Osteoblast (primary cell): ENCODE measurements around the gene CNN2. TPM values are rescaled to one million over a fixed set of nuclear protein-coding genes. Genes with fewer than 3 reads are reported as not detected.

Experiments
- DNase-seq: peaks from one replicate; pipeline ENCODE4 v3.0.0; 2011; ENCODE audit warnings: low spot score, mixed read lengths; ENCODE audit not compliant: insufficient read length; ENCODE audit errors: missing footprints
- H2AFZ ChIP-seq: 2 replicates; pipeline ENCODE4 v1.6.0; 2011; ENCODE audit warnings: mild to moderate bottlenecking, low read length
- H3K27ac ChIP-seq: 2 replicates; pipeline ENCODE4 v1.5.1; 2011; ENCODE audit warnings: mild to moderate bottlenecking, low read depth, low read length, moderate library complexity
- H3K27me3 ChIP-seq: 2 replicates; pipeline ENCODE4 v1.6.0; 2012; ENCODE audit warnings: mild to moderate bottlenecking, control low read depth, inconsistent platforms, low read length, moderate library complexity; ENCODE audit not compliant: insufficient read depth
- H3K36me3 ChIP-seq: 2 replicates; pipeline ENCODE4 v1.5.1; 2011; ENCODE audit warnings: mild to moderate bottlenecking, low read length, control low read depth, moderate library complexity; ENCODE audit not compliant: insufficient read depth
- H3K4me1 ChIP-seq: 2 replicates; pipeline ENCODE4 v1.5.1; 2011; ENCODE audit warnings: mild to moderate bottlenecking, low read length, control low read depth, moderate library complexity; ENCODE audit not compliant: insufficient read depth
- H3K4me2 ChIP-seq: 2 replicates; pipeline ENCODE4 v1.6.0; 2011; ENCODE audit warnings: mild to moderate bottlenecking, low read length; ENCODE audit not compliant: insufficient read depth
- H3K4me3 ChIP-seq: fragments of 200-600 bp; sonication (generic); 3 replicates; pipeline ENCODE4 v1.5.1; 2012; ENCODE audit warnings: mild to moderate bottlenecking, low read length, inconsistent platforms; ENCODE audit not compliant: insufficient read depth
- H3K79me2 ChIP-seq: 2 replicates; pipeline ENCODE4 v1.6.0; 2012; ENCODE audit warnings: mild to moderate bottlenecking, low read length, control low read depth, inconsistent platforms; ENCODE audit not compliant: insufficient read depth
- H3K9me3 ChIP-seq: 2 replicates; pipeline ENCODE4 v1.5.1; 2011; ENCODE audit warnings: low read depth, low read length, control low read depth
- H4K20me1 ChIP-seq: 2 replicates; pipeline ENCODE4 v1.6.0; 2012; ENCODE audit warnings: mild to moderate bottlenecking, low read length, control low read depth; ENCODE audit not compliant: insufficient read depth
- total RNA-seq: library from RNA; depleted of rRNA; stranded (reverse); fragments of >200 nt; gene quantifications from 2 replicates; pipeline ENCODE4 v1.2.3, GENCODE V29; 2012
- TF ChIP-seq, protein P1 (sequence below): IDR thresholded peaks from 2 replicates; pipeline ENCODE4 v1.5.1; 2011; ENCODE audit warnings: mild to moderate bottlenecking, low read depth, low read length, moderate library complexity; ENCODE audit errors: extremely low read depth

CNN2 gene
- total RNA-seq, 1 donor, result 594 TPM

DNA sequence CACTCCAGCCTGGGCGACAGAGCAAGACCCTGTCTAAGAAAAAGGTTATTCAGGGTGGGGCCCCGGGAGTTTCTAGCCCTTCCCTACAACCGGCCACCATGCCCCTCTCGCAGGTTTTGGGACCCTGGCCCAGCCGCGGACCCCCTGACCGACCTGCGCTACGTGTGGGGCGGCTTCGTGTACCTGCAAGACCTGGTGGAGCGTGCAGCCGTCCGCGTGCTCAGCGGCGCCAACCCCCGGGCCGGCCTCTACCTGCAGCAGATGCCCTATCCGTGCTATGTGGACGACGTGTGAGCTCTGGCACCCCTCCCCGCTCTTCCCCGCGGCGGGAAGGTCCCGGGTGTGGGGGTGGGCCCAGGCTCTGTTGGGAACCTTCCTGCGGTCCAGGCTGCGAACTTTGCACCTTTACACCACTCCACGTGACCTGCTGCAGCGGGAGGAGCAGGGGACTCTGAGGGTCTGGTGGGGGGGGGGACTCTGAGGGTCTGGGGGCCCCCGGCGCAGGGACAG lies 19.8 kb downstream of the CNN2 start:
- TF ChIP-seq, protein P1, sequence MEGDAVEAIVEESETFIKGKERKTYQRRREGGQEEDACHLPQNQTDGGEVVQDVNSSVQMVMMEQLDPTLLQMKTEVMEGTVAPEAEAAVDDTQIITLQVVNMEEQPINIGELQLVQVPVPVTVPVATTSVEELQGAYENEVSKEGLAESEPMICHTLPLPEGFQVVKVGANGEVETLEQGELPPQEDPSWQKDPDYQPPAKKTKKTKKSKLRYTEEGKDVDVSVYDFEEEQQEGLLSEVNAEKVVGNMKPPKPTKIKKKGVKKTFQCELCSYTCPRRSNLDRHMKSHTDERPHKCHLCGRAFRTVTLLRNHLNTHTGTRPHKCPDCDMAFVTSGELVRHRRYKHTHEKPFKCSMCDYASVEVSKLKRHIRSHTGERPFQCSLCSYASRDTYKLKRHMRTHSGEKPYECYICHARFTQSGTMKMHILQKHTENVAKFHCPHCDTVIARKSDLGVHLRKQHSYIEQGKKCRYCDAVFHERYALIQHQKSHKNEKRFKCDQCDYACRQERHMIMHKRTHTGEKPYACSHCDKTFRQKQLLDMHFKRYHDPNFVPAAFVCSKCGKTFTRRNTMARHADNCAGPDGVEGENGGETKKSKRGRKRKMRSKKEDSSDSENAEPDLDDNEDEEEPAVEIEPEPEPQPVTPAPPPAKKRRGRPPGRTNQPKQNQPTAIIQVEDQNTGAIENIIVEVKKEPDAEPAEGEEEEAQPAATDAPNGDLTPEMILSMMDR, result no peak
- no peaks in the 10 kb centered on the region for H3K36me3 ChIP-seq
- H3K27me3 ChIP-seq, result no peaks in the 10 kb centered on the region
- H4K20me1 ChIP-seq, result no peaks in the 10 kb centered on the region
- H3K9me3 ChIP-seq, result no peaks in the 10 kb centered on the region
- H3K27ac ChIP-seq, result no peak overlapping the region
- peaks cover 17% of the 10 kb centered on the region for H3K4me1 ChIP-seq
- H3K4me3 ChIP-seq, result no peak overlapping the region
- H3K4me2 ChIP-seq, result no peak overlapping the region
- H3K79me2 ChIP-seq, result no peaks in the 10 kb centered on the region
- DNase-seq, result no peak
- no peak overlapping the region for H2AFZ ChIP-seq

GRCh38 chr19:1046836-1047695 lies 20.7 kb downstream of the CNN2 start:
- Histone ChIP-seq H4K20me1 (no peaks in the 10 kb centered on the region), H3K27ac (no peak overlapping the region), H2AFZ (no peak overlapping the region), H3K4me1 (peaks cover 10% of the 10 kb centered on the region), H3K27me3 (no peaks in the 10 kb centered on the region), H3K4me3 (no peak overlapping the region), H3K79me2 (no peaks in the 10 kb centered on the region), H3K4me2 (no peak overlapping the region), H3K36me3 (no peaks in the 10 kb centered on the region), H3K9me3 (no peaks in the 10 kb centered on the region)
- TF ChIP-seq, protein P1, result no peak
- DNase-seq, result no peak

DNA sequence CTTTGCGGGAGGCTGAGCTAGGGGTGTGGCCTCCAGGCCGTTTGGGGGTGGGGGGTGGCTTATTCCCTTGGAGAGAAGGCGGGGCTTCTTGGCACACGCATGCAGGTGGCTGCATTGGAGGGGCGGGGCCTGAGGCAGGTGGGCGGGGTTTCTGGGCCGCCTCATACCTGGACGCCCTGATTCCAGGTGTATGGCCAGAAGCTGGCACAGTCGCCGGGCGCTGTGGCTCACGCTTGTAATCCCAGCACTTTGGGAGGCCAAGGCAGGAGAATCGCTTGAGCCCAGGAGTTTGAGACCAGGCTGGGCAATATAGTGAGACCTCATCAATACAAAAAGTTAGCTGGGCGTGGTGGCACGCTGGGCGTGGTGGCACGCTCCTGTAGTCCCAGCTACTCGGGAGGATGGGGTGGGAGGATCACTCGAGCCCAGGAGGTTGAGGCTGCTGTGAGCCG lies 21.3 kb downstream of the CNN2 start:
- Histone ChIP-seq H3K9me3 (no peaks in the 10 kb centered on the region), H3K4me3 (no peak overlapping the region), H3K36me3 (no peaks in the 10 kb centered on the region), H3K27ac (no peak overlapping the region), H3K4me1 (peaks cover 3% of the 10 kb centered on the region), H3K27me3 (no peaks in the 10 kb centered on the region), H2AFZ (no peak overlapping the region), H4K20me1 (no peaks in the 10 kb centered on the region), H3K4me2 (no peak overlapping the region), H3K79me2 (no peaks in the 10 kb centered on the region)
- DNase-seq, result no peak
- TF ChIP-seq, protein P1, result no peak

DNA sequence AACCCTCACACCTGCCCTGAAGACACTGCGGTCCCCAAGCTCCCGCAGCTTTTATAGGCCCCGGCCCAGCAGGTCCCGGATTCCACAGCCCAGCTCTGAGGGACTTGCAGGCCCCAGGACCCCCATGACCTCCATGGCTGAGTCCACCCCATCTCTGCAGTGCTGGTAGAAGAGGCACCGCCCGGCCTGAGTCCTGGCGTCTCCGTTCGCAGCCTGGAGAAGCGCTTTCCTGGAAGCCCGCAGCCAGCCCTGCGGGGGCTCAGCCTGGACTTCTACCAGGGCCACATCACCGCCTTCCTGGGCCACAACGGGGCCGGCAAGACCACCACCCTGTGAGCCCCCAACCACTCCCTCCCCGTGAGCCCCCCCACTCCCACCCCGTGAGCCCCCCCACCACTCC lies 22.7 kb downstream of the CNN2 start:
- Histone ChIP-seq H3K36me3 (no peaks in the 10 kb centered on the region), H2AFZ (no peak overlapping the region), H3K4me2 (no peak overlapping the region), H3K79me2 (no peaks in the 10 kb centered on the region), H3K4me3 (no peak overlapping the region), H4K20me1 (no peaks in the 10 kb centered on the region), H3K4me1 (no peaks in the 10 kb centered on the region), H3K27me3 (no peaks in the 10 kb centered on the region), H3K9me3 (no peaks in the 10 kb centered on the region), H3K27ac (no peak overlapping the region)
- no peak for DNase-seq
- TF ChIP-seq, protein P1, result no peak
